ENCODE data around the gene SMARCA2.

DNA sequence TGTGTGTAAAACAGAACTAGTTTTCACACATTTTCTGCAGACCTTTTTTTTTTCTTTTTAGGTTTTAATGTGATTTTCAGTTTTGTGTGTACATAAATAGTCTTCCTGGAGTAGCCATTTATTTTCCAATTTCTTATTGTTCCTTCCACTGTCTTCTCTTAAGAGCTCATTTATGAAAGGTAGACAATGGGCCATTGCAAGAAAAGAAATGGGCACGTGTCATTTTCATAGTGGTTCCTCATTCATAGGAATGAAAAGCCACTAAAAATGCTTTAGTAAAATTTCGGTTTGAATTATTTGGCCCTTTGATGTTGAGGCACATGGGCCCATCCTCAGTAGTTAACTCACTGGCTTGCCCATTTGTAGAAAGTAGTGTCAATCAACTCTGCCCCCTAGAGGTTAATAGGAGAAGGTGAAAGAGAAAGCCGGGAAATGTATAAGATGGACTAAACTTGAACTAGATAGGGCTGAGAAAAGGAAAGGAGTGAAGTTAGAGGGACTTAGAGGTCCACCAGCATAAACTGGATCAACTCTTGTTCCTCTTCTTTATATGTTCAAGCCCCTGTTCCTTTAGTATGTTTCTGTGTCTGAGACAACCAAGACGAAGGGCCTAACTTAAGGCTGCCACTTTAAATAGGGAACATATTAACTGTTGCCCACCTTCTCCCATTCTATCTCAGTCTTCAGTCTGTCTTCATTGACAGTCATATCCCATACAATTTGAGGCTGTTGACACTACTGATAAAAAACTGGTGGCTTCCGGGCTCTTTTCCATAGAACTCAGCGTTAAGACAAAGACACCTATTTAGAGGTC, 72.6 kb downstream of the SMARCA2 start:
- TF ChIP-seq CTCF (IDR thresholded peaks at IDR 0.05) (peak; percentile 51 to 67 (median 51)), POLR2A (IDR thresholded peaks at IDR 0.05; ENCODE audit: low read depth) (no peak)

Data from esophagus muscularis mucosa (tissue), 3 donors.